HG02763 (cell line): Measurements from ENCODE around the gene CDKN2B-AS1.

Experiments
- ATAC-seq: cut with Tn5 transposase; IDR thresholded peaks from one replicate; pipeline ENCODE4 v1.9.1; 2021; ENCODE audit warnings: mild to moderate bottlenecking, moderate library complexity; ENCODE audit not compliant: unreplicated experiment

The CDKN2B-AS1 gene

GRCh38 chr9:21982391-21982790 lies 12.2 kb upstream of the CDKN2B-AS1 start:
- no peak for ATAC-seq

- ATAC-seq, result no peak
Observed at GRCh38 chr9:21982861-21983560, 11.6 kb upstream of the CDKN2B-AS1 start.

DNA sequence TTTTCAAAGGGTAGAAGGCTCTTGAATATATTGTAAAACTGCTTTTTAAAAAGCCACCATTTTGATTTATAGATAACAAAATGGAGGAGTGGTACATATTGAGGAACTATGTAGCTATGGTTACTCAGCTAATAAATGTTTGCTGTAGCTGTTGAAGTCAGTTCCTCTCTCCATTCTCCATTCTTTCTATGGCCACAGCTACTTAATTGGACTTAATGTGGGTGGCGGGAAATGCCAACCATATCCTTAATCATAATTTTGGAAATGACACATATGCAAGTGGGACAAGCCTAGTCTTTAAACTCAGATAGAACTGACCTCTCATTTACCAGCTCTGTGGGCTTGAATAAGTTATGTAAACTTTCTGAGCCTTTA lies 11.0 kb upstream of the CDKN2B-AS1 start:
- ATAC-seq, result no peak

DNA sequence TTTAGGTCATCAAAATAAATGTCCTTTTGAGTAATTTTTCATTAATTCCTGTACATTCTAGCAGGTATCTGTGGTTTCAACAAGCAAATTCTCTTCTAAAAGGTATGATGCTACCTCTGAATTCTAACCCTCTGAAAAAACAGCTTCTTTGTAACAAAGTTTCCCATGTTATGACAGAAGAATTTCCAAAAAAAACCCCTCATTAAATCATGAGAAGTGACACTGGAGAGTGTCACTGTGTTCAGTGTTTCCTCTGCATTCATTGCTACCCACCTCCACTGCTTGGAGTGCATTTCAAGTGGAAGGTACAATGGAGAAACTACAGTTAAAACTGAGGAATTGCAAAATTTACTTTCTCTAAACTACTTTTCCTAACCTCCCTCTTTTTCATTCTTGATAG lies 10.5 kb upstream of the CDKN2B-AS1 start:
- no peak for ATAC-seq

- peak; percentile 52 for ATAC-seq
Observed at GRCh38 chr9:21985964-21986667, 8.5 kb upstream of the CDKN2B-AS1 start.

DNA sequence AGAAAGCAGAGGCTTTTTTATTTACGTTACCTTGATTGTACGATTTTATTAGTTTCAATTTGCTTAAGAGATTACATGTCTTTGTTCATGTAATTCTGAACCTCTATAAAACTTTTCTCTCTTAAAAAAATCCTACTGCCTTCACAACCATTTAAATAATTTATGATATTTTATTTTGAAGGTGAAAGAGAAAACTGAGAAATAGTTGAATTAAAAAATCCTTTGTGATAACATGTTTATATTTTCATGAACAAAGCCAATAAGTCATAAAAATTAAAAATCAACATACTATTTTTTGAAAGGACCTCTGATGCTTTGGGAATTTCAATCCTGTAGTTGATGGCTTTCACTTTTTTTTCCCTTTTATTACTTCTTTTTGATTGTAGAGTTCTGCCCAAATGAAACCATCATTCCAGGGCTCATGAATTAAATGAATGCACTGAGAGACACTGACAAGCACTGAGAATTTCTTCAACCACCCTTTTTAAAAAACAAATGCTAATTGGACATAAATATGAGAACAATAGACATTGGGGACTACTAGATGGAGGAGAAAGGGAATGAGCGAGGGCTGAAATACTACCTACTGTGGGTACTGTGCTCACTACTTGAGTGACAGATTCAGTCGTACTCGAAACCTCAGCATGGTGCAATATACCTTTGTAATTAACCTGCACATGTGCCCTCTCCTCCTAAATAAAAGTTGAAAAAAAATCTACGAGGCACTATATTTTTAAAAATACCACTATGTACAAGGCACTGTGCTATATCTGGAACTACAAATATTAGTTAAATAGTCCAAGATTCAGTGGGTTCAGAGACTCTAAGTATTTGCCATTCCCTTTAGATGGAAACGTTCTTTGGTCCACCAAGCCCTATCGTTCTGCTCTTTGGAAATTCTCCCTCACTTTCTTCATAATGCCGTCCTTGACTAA lies 6.3 kb upstream of the CDKN2B-AS1 start:
- no peak for ATAC-seq

- no peak for ATAC-seq
Observed at GRCh38 chr9:21989440-21990189, 5.0 kb upstream of the CDKN2B-AS1 start.

DNA sequence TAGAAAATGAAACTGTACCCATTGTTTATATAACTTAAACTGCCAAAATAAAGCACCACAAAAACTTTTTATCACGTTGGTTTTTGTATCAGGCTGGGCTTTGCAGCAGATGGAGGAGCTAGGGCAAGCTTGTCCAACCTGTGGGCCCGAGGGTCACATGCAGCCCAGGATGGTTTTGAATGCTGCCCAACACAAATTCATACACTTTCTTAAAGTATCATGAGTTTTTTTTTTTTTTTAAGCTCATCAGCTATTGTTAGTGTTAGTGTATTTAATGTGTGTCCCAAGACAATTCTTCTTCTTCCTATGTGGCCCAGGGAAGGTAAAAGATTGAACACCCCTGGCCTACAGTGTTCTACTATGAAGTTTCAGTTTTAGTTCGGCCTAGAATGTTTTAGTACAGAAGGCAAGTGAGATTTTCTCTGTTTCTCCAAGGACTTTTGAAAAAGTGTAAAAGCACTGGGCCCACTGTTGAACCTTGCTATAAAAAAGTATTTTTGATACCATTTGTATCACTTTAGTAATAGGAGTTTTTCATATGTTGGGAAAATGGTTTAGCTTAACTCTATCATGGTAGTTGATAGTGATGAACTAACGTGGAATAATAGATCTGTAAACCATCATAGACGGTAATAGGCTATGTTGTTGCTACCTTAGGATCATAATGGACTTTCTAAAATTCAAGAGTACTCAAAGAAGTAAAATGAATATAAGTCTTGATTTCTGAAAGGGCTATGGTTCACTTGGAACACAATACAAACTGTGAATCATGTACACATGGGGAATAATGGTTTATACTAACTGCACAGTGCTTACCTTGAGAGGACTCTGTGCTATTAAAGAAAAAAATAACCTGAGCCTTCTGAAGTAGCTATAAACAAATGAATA lies 3.3 kb upstream of the CDKN2B-AS1 start:
- ATAC-seq, result no peak

- no peak for ATAC-seq
Observed at GRCh38 chr9:21993007-21993406, 1.6 kb upstream of the CDKN2B-AS1 start.

DNA sequence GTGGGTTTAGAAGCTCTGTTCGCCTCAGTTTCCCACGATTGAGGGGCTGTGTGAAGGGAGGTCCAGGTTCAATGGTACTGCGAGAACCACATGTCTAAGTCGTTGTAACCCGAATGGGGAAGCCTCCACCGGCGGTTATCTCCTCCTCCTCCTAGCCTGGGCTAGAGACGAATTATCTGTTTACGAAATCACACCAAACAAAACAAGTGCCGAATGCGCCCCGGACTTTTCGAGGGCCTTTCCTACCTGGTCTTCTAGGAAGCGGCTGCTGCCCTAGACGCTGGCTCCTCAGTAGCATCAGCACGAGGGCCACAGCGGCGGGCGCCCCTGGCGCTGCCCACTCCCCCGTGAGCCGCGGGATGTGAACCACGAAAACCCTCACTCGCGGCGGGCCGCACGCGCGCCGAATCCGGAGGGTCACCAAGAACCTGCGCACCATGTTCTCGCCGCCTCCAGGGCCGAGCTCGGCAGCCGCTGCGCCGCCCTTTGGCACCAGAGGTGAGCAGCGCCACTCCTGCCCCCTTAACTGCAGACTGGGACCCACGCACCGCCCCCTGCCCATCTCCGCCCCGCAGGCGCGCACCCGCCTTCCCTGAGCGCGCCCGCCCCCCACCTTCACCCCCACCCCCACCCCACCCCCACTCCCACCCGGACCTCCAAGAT lies 567 bp upstream of the CDKN2B-AS1 start, which contains the start of gene CDKN2A:
CDKN2A (minus strand) TSS at position 500 of the 663 bp plus-strand sequence.
- peak; percentile 43 for ATAC-seq

DNA sequence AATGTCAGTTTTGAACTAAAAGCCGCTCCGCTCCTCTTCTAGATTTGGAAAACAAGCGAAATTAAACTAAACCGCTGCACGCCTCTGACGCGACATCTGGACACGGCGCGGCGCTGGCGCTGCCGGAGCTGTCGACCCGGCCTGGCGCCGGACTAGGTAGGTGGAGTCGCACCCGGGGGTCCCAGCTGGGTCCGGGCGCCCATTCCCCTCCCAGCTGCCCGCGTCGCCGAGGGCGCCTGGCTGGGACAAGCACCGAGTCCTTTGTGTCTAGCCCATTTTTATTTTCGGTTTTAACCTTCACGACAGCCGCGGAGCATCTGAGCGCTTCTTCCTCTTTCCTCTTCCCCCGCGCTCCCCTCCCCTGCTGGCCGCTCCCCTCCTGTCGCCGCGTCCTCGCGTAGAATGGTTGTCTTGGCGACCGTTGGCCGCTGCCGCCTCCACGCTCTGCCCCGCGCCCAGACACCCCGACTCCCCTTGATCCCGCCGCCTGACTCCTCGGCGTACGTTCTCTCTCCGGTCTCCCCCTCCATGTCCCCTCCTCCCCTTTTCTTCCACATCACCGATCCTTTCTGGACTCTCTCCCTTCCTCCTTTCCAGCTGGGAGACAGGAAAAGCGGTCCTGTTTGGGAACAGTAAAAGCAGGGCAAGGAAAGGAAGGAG lies 545 bp downstream of the CDKN2B-AS1 start:
- peak; percentile 76 for ATAC-seq

GRCh38 chr9:21995666-21996398 lies 1.2 kb downstream of the CDKN2B-AS1 start:
- ATAC-seq, result no peak

GRCh38 chr9:21996438-21996837 lies 1.8 kb downstream of the CDKN2B-AS1 start:
- ATAC-seq, result no peak

DNA sequence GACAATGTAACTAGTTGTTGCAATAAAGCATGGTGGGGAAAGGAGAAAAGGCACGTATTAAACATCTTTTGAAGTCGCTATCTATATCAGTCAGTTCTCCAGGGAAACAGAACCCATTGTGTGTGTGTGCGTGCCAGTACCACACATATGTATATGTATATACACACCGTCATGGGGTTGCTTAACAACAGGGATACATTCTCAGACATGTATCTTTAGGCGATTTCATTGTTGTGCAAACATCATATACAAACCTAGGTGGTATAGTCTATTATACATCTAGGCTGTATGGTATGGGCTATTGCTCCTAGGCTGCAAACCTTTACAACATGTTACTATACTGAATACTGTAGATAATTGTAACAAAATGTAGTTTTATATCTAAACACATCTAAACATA lies 2.3 kb downstream of the CDKN2B-AS1 start:
- no peak for ATAC-seq

- no peak for ATAC-seq
Observed at GRCh38 chr9:21997480-21997879, 2.9 kb downstream of the CDKN2B-AS1 start.

DNA sequence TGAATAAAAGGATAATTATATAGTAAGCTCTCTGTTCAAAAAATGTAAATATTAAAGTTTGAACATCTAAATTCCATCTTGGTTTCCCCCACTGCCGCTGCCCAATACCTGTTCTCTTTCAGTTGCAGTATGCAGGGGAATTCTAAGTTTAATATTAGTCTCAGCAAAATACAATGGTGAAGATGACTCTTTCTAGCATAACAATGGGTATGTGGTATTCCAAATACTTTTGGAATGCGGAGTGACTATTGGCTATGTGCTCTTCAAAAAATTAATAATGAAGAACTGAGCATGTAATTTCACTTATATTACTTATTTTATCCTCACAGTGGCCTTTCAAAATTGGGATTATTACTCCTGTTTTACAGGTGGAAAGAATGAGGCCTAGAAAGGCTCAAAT lies 3.4 kb downstream of the CDKN2B-AS1 start:
- no peak for ATAC-seq

DNA sequence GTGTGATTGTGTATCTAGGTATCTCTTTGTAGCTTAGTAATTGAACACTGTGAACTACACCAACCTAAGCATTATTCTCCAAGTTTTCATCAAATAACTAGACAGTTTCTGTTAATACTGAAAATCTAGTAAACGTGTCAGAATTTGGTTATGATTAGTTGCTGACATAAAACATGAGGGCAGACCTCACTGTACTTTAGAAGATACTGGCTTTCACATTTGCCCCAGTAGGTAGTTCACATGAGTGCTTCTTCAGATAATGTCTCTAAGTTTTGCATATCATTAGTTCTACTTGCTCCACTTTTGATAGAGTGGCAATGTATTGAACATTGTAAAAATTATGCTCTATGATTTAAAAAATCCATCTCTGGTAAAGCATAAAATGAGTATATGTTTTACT lies 7.4 kb downstream of the CDKN2B-AS1 start:
- ATAC-seq, result no peak
